Measurements from ENCODE around the gene GALNTL6.

The GALNTL6 gene

DNA sequence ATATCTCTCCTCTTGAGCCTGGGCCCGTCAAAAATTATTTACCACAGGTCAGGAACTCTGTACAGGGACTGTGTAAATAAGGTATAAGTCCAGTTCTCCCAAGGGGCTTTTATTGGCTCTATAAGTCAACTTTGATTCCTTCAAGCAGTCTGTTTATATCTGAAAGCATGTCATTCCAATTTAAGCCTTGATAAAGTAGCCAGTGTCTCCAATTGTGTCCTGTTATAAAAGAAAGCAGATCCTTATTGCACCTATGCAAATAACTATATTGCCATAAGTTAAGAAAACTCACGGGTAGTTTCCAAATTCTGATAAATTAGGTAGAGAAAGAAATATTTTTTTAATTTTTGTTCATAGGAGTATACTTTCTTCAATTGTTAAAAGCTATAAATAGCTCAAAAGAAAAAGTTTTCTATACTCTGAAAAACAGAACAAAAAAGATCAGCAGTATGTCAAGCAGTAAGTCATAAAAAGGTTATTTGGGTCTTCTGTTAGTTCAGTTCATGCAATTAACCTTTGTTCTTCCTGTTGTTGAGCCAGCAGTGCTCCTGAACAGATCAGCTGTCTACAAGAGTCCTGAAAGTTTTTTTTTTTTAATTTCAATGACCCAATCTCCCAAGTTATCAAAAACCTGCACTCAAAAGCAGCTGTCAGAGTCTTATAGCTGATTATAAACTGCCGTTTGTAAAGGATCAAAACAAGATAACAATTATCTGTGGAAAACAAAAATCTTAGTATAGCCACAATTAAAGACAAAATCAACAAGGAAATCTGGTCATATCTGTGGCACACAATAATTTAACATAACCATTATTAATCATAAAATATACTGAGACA lies 1177.0 kb downstream of the GALNTL6 start:
- no peak for DNase-seq (ENCODE audit: low read depth)

DNA sequence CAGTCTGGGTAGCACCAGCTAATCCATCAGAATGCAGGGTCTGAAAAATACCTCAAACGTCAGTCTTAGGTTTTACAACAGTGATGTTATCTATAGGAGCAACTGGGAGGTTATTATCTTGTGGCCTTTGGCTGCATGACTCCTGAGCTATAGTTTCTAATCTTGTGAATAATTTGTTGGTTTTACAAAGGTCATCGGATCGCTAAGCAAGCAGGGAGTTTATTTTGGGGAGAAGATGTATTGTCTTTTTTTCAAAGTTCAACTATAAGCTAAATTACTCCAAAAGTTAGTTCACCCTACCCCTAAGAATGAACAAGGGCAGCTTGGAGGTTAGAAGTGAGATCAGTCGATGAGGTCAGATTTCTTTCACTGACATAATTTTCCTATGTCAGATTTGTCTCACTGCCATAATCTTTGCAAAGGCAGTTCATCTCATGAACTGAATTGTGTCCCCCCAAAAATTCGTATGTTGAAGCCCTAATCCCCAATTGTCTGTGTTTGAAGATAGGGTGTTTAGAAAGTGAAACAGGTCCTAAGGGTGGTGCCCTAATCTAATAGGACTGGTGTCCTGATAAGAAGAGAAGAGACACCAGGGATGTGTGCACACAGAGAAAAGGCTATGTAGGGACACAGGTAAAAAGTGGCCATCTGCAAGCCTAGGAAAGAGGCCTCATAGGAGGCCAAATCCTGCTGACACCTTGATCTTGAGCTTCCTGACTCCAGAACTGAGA lies 1179.6 kb downstream of the GALNTL6 start:
- no peak for DNase-seq (ENCODE audit: low read depth)

- peak; percentile 52 for DNase-seq (ENCODE audit: low read depth)
Measured at GRCh38 chr4:172995161-172995560, 1182.0 kb downstream of the GALNTL6 start.

GRCh38 chr4:172995704-172996103 lies 1182.5 kb downstream of the GALNTL6 start:
- no peak for DNase-seq (ENCODE audit: low read depth)

DNA sequence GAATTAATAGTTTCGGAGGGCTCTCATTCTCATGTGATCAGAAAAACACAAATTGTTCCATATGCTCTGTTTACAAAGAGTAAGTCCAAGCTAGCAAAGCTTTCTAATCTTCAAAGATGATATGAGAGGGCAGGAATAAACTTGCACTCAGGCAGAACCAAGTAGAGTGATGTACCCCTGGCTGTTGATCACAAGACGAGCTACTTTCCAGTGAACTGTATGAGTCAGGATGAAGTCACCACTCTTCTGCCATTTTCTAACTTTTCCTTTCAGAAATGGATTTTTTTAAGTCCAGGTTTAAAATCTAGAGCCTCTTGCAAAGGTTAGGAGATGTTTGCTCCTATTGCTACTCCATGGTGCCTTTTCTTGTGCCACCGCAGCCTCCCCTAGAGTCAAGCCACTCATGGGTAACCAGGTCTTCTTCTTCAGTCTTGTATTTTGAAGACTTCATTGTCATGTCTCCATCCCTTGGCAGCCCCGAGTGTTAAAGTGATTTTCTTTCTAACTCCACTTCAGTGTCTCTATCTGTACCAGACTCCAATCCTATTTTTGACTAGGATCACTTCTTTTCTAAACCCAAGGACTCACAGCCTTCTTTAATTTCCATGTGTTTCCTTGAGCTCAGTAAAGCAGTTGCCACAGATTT lies 1183.5 kb downstream of the GALNTL6 start:
- DNase-seq (ENCODE audit: low read depth), result peak; percentile 84

- no peak for DNase-seq (ENCODE audit: low read depth)
Measured at GRCh38 chr4:172997217-172997609, 1184.0 kb downstream of the GALNTL6 start.

- no peak for DNase-seq (ENCODE audit: low read depth)
Measured at GRCh38 chr4:172997856-172998255, 1184.7 kb downstream of the GALNTL6 start.

GRCh38 chr4:172998527-172999469 lies 1185.6 kb downstream of the GALNTL6 start:
- peak; percentile 84 for DNase-seq (ENCODE audit: low read depth)

DNA sequence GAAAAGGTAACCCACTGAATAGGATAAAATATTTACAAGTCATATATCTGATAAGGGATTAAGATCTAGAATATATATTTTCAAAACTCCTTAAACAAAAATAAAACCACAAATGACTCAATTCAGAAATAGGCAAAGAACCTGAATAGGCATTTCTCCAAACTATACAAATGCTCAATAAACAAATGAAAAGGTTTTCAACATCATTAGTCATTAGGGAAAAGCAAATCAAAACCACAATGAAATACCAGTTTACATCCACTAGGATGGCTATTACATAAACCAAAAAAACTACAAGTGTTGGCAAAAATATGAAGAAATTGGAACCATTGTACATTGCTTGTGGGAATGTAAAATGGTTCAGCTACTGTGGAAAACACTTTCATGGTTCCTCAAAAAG lies 1188.4 kb downstream of the GALNTL6 start:
- peak; percentile 32 for DNase-seq (ENCODE audit: low read depth)

DNA sequence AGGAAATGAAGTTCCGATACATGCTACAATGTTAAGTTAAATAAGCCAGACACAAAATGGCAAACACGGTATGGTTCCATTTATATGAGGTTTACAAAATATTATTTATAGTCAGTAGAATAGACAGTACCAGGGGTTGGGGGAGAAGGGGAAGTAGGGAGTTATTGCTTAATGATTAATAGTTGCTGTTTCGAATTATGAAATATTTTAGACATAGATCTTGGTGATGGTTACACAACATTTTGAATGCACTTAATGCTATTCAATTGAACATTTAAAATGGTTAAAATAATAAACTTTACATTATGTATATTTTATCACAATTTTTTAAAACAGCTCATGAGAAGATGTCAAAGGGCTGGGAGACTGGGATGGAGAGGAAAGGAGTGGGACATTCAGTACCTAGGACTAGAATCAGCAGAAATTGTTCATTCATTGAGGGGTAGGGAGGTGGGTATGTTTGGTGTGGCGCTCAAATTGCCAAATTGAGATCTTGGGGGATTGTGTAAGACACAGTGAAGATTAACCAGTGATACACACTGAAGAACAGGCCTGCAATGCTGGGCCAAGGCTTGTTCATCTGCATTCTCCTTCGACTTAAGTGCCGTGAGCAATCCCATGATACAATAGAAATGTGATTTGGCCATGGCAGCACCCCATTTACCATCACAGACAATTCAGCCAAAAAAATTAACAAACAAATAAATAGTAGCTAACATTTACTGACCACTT lies 1189.8 kb downstream of the GALNTL6 start:
- no peak for DNase-seq (ENCODE audit: low read depth)

GRCh38 chr4:173005912-173006633 lies 1192.9 kb downstream of the GALNTL6 start:
- no peak for DNase-seq (ENCODE audit: low read depth)

- no peak for DNase-seq (ENCODE audit: low read depth)
Measured at GRCh38 chr4:173008436-173008835, 1195.2 kb downstream of the GALNTL6 start.

GRCh38 chr4:173009129-173009823 lies 1196.1 kb downstream of the GALNTL6 start:
- no peak for DNase-seq (ENCODE audit: low read depth)

DNA sequence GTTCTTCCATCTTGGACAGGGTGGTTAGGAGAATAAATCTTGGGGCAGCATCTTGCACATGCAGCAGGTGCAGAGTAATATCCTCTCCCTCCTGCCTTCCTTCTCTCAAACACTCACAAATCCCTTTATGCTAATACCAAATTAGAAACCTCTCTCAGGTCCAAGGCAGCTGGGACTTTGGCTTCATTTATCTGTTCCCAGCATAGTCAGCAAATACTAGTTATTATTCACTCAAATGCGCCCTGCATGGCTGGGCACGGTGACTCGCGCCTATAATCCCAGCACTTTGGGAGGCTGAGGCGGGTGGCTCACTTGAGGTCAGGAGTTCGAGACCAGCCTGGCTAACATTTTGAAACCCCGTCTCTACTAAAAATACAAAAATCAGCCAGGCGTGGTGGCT lies 1199.4 kb downstream of the GALNTL6 start:
- no peak for DNase-seq (ENCODE audit: low read depth)

- no peak for DNase-seq (ENCODE audit: low read depth)
Measured at GRCh38 chr4:173013232-173013930, 1200.2 kb downstream of the GALNTL6 start.

- DNase-seq (ENCODE audit: low read depth), result peak; percentile 72
Measured at GRCh38 chr4:173014113-173014558, 1200.9 kb downstream of the GALNTL6 start.

GRCh38 chr4:173014836-173015235 lies 1201.6 kb downstream of the GALNTL6 start:
- no peak for DNase-seq (ENCODE audit: low read depth)

GRCh38 chr4:173017802-173018201 lies 1204.6 kb downstream of the GALNTL6 start:
- no peak for DNase-seq (ENCODE audit: low read depth)

DNA sequence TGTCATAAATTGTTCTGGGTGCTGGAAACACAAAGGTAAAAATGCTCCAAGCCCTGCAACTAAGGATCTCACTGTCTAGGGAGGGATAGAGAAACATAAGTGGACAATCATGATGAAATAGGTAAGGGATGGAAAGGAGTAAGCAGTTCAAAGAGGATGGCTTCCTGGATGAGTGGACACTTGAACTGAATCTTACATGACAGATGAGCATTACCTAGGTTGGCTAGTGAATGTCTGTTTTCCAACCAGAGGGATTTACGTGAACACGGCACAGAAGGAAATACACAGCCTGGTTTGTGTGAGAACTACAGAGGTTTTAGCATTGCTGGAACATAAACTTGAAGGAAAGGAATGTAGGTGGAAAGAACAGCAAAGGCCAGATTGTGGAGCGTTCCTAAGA lies 1205.2 kb downstream of the GALNTL6 start:
- DNase-seq (ENCODE audit: low read depth), result no peak
